ENCODE results near the gene CALU.
A peak's percentile ranks its signal among the peaks of the same experiment; 100 is the strongest.

CALU gene

DNA sequence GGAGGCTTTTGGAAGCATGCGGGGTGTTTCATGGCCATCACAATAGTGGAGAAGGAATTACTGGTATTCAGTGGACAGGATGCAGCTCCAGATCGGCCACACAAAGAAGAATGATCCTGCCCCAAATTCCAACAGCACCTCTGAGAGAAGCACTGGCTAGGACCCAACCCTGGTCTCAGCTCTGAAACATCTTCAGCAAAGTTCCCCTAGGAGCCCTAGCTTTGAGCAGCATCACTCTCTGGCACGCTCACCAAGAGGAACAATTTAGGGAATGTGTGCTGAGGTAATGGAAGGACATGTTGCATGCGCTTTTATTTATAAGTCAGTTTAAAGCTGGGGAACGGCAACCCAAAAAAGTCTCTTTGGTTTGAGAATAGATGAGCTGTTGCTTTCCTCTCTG lies 42.0 kb downstream of the CALU start:
- peak; percentile 55 for DNase-seq (ENCODE audit: low read depth)
- no peak overlapping the region for H3K4me3 ChIP-seq (replicated peaks; ENCODE audit: low read depth, low read length)
- TF ChIP-seq, protein P1, sequence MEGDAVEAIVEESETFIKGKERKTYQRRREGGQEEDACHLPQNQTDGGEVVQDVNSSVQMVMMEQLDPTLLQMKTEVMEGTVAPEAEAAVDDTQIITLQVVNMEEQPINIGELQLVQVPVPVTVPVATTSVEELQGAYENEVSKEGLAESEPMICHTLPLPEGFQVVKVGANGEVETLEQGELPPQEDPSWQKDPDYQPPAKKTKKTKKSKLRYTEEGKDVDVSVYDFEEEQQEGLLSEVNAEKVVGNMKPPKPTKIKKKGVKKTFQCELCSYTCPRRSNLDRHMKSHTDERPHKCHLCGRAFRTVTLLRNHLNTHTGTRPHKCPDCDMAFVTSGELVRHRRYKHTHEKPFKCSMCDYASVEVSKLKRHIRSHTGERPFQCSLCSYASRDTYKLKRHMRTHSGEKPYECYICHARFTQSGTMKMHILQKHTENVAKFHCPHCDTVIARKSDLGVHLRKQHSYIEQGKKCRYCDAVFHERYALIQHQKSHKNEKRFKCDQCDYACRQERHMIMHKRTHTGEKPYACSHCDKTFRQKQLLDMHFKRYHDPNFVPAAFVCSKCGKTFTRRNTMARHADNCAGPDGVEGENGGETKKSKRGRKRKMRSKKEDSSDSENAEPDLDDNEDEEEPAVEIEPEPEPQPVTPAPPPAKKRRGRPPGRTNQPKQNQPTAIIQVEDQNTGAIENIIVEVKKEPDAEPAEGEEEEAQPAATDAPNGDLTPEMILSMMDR (IDR thresholded peaks at IDR 0.05; ENCODE audit: low read length, missing control alignments), result no peak

DNA sequence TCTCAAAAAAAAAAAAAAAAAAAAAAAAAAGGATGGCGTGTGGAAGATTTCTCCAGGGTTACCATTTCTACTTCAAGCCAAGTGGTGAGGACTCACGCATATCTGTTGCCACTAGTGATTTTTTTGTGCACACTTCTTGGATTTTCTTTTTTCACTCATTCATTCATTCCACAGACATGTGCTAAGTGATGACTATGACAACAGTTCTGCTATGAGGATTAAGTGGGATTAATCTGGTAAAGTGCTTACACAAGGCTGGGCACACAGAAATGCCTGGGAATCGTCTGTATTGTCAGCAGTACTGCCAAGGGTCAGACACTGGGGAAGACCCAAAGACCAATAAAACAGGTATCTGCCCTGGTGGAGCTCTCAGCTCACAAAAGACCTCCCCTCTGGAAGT lies 42.7 kb downstream of the CALU start:
- no peak overlapping the region for H3K4me3 ChIP-seq (replicated peaks; ENCODE audit: low read depth, low read length)
- TF ChIP-seq, protein P1 (IDR thresholded peaks at IDR 0.05; ENCODE audit: low read length, missing control alignments), result no peak
- no peak for DNase-seq (ENCODE audit: low read depth)

DNA sequence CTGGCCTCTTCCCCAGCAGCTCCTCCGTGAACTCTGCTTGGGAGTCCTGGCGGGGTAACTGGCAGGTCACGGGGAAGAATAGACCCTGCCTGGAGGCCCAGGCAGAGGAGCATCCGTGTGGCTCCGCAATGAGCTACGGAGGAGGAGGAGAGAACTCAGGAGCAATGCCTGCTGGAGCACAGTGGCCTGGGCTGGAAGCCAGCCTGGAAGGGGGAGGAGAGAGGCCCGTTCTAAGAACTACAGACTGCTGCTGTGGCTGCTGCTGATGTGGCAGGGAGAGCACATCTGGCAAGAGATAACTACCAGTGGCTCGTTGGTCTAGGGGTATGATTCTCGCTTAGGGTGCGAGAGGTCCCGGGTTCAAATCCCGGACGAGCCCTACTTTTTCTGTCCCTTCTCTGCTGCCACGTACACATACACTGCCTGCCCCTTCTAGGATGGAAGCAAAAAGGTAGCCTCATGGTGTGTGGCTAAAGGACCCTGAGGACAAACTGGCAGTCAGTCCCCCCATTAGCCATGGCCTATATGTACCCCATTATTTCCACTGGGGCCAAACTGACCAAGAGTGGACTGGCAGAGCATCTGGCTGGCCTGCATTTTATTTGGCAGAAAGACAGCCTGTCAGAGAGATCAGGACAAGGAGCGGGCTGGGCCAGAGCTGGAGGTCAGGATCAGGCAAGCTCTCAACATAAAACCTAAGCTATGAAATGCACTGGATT lies 44.1 kb downstream of the CALU start:
- TF ChIP-seq, protein P1 (IDR thresholded peaks at IDR 0.05; ENCODE audit: low read length, missing control alignments), result no peak
- H3K4me3 ChIP-seq (replicated peaks; ENCODE audit: low read depth, low read length), result no peak overlapping the region
- DNase-seq (ENCODE audit: low read depth), result peak; percentile 94

DNA sequence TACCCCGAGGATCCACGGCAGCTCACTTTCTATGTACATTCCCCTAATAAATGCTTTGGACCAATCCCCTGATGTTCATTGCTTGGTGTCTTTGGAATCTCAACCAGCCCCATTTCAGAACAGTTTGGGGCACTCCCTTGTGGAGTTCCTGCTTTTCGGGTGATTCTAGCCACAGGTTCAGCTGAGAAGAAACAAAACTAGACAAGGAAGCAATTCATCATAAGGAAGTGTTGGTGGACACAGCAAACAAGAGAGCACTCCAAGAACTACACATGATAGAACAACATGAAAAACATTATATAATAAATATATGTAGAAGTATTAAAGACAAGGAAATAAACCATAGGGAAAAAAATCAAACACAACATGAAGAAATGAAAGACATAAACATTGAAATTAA lies 46.6 kb downstream of the CALU start:
- H3K4me3 ChIP-seq (replicated peaks; ENCODE audit: low read depth, low read length), result no peak overlapping the region
- TF ChIP-seq, protein P1 (IDR thresholded peaks at IDR 0.05; ENCODE audit: low read length, missing control alignments), result no peak
- no peak for DNase-seq (ENCODE audit: low read depth)

DNA sequence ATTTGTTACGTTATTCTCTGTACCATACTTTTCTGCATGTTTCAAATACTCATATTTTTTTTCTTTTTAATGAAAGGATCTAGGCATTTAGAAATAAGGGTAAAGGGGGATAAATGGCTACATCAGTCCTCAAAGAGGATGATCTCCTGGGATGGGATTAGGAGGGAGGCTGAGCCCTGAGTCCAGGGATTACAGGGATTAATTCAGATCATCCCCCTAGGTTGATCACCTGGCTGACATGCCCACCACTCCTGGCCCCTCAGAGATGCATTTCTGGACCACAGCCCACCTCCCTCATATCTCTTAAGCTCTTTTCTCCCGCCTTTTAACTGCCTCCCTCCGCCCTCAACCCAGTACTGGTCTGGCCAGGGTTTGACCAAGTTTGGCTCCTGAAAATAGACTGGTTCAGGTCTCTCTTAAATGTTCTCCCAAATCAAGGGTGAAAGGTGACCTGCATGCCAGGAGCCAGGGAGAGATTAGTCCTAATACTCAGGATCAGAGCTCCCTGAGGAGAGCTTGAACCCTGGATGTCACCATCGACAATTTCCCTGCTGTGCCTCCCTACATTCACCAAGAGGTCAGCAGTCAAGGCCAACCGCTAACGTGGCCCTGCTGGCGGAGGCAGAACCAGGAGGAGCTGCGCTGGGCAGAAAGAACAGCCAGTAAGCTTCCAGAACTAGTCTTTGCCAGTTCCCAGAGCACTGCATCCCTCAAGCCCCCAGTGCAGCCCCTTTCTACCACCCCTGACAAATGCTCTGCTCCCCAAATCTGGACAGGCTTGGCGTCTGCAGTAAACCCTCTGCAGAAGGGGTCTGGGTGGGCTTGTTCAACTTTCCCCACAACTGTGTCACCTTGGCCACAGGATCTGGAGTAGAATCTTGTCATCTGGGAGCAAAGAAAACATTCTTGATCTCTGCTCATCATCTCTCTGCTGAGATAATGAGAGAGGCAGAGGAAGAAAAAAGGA lies 49.6 kb downstream of the CALU start:
- DNase-seq (ENCODE audit: low read depth), result no peak
- H3K4me3 ChIP-seq (replicated peaks; ENCODE audit: low read depth, low read length), result no peak overlapping the region
- TF ChIP-seq, protein P1 (IDR thresholded peaks at IDR 0.05; ENCODE audit: low read length, missing control alignments), result no peak

DNA sequence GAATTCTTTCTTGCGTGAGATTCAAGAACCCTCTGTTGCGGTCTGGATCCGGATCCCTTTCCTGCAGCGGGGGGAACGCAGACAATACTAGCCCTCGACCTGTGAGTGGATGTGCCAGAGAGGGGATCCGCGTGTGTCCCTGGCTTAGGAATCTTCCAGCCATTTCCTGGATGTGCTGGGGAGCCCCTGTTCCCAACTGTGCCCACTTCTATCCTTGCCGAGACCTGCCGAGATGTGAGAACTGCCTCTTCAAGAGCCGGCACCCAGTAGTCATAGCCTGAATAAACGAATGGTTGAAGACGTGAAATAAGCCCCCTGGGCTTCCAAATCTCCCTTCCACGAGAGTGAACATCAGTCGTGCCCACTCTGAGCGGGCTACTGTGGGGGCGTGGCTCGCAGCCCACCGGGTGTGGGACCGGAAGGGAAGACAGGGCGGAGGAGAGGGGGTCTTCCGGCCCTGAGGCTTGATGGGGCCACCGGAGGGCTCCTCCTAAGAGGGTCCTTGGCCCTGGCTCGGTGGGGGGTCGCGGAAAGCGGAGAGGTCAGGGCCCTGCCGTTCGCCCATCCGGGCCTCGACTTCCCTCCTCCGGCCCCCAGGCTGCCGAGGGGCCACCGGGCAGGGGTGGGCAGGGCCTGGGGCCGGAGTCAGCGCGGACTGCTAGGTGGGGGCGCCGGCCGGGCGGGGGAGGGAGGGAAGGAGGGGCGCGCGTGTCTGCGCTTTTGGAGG lies 51.3 kb downstream of the CALU start:
- DNase-seq (ENCODE audit: low read depth), result no peak
- peak overlapping the region; percentile 67 for H3K4me3 ChIP-seq (replicated peaks; ENCODE audit: low read depth, low read length)
- TF ChIP-seq, protein P1 (IDR thresholded peaks at IDR 0.05; ENCODE audit: low read length, missing control alignments), result no peak

All from fibroblast of pulmonary artery (primary cell).